HCT116 (cell line): ENCODE data around the gene SPOP. TPM values are rescaled to one million over a fixed set of nuclear protein-coding genes. Genes with fewer than 3 reads are reported as not detected.

Source experiments
- ATAC-seq: fragments of 200-7000 bp; cut with Tn5 transposase; 2 replicates; pipeline ENCODE4 v1.9.1; 2020; ENCODE audit warnings: mild to moderate bottlenecking, moderate library complexity
- BruUV-seq: library from RNA; stranded (reverse); fragments of 400-500 nt; replicated peaks from 2 replicates; lab custom pipeline; 2021; lab: Mats Ljungman, UMichigan
- CTCF ChIA-PET: fragments of 300-600 bp; sonication (Branson Sonifier 250); formaldehyde crosslinking; loops from one replicate; lab custom pipeline; 2021; ENCODE audit warnings: antibody characterized with exemption; lab: Charles Lee
- POLR2A ChIA-PET: fragments of 300-600, 350-600 bp; sonication (Branson Sonifier 250); formaldehyde crosslinking; loops from one replicate; lab custom pipeline; 2021; ENCODE audit warnings: antibody characterized with exemption; lab: Charles Lee
- RAD21 ChIA-PET, 2 experiments: fragments of 300-600 bp; sonication (Branson Sonifier 250); formaldehyde crosslinking; loops; one replicate each; lab custom pipeline; 2023; ENCODE audit warnings: low total read pairs in 2 of 2; ENCODE audit not compliant: uncharacterized antibody in 2 of 2, unreplicated experiment in 2 of 2, low non-redundant PET in 1 of 2; lab: Charles Lee
- DNase-seq: peaks from one replicate; pipeline ENCODE4 v3.0.0-alpha.2; 2010; ENCODE audit warnings: low read depth, low spot score
- H2AFZ ChIP-seq: fragments of 200-600 bp; shearing (Covaris generic), sonication (generic); 2 replicates; pipeline ENCODE4 v1.6.1; 2017; ENCODE audit warnings: low read depth, mixed run types, mixed read lengths, antibody characterized with exemption, low read length; ENCODE audit not compliant: poor library complexity, severe bottlenecking
- H3K27ac ChIP-seq: 2 replicates; pipeline ENCODE4 v1.5.1; 2012; ENCODE audit warnings: low read depth, low read length
- H3K27me3 ChIP-seq: fragments of 200-600 bp; sonication (generic); 2 replicates; pipeline ENCODE4 v1.6.1; 2016; ENCODE audit warnings: mixed run types, low read length, mixed read lengths; ENCODE audit not compliant: insufficient read depth
- H3K36me3 ChIP-seq, 2 experiments: fragments of 200-500 bp in 1 of 2; fragments of 200-600 bp in 1 of 2; sonication (Bioruptor generic) in 1 of 2; sonication (generic) in 1 of 2; 2 replicates each; pipeline versions ENCODE4 v1.5.1 to v1.6.1; 2014 to 2016; ENCODE audit warnings: low read length in 2 of 2, inconsistent platforms in 1 of 2, mixed read lengths in 1 of 2, mixed run types in 1 of 2; ENCODE audit not compliant: insufficient read depth in 2 of 2, control insufficient read depth in 1 of 2
- H3K4me1 ChIP-seq, 2 experiments: fragments of 200-600 bp in 1 of 2; sonication (generic) in 1 of 2; 2 replicates each; pipeline versions ENCODE4 v1.5.1 to v1.6.1; 2012 to 2017; ENCODE audit warnings: low read length in 2 of 2, inconsistent platforms in 1 of 2, mild to moderate bottlenecking in 1 of 2, mixed read lengths in 1 of 2, mixed run types in 1 of 2, moderate library complexity in 1 of 2; ENCODE audit not compliant: insufficient read depth in 2 of 2, control insufficient read depth in 1 of 2
- H3K4me2 ChIP-seq: fragments of 200-600 bp; sonication (generic); 2 replicates; pipeline ENCODE4 v1.6.1; 2017; ENCODE audit warnings: mixed run types, low read length, mixed read lengths
- H3K4me3 ChIP-seq, 2 experiments: fragments of 200-600 bp in 1 of 2; sonication (generic) in 1 of 2; replicated peaks in 1 of 2; 2 replicates each; pipeline ENCODE4 v1.5.1; 2011 to 2016; ENCODE audit warnings: low read length in 2 of 2, control low read depth in 1 of 2, low read depth in 1 of 2, mild to moderate bottlenecking in 1 of 2, mixed read lengths in 1 of 2, mixed run types in 1 of 2
- H3K79me2 ChIP-seq: fragments of 200-600 bp; sonication (generic); 2 replicates; pipeline ENCODE4 v1.6.1; 2017; ENCODE audit warnings: mild to moderate bottlenecking, mixed run types, low read length, moderate library complexity, mixed read lengths; ENCODE audit not compliant: insufficient read depth
- H3K9ac ChIP-seq: fragments of 200-600 bp; sonication (generic); 2 replicates; pipeline ENCODE4 v1.6.1; 2016; ENCODE audit warnings: low read length, mixed read lengths
- H3K9me2 ChIP-seq: fragments of 200-600 bp; sonication (generic), shearing (Covaris generic); 2 replicates; pipeline ENCODE4 v1.6.1; 2017; ENCODE audit warnings: mixed run types, mild to moderate bottlenecking, moderate library complexity; ENCODE audit not compliant: insufficient read depth
- H3K9me3 ChIP-seq, 2 experiments: fragments of 200-500 bp in 1 of 2; fragments of 200-600 bp in 1 of 2; sonication (Bioruptor generic) in 1 of 2; sonication (generic) in 1 of 2; 2 replicates each; pipeline ENCODE4 v1.6.1; 2014 to 2017; ENCODE audit warnings: low read length in 2 of 2, mixed read lengths in 2 of 2, inconsistent platforms in 1 of 2, low read depth in 1 of 2, mild to moderate bottlenecking in 1 of 2, mixed run types in 1 of 2, moderate library complexity in 1 of 2; ENCODE audit not compliant: control insufficient read depth in 1 of 2, insufficient read depth in 1 of 2
- H4K20me1 ChIP-seq: fragments of 200-600 bp; sonication (generic), shearing (Covaris generic); 2 replicates; pipeline ENCODE4 v1.6.1; 2017; ENCODE audit warnings: mixed run types, mild to moderate bottlenecking, moderate library complexity; ENCODE audit not compliant: insufficient read depth
- CBX3 ChIP-seq: IDR thresholded peaks from 2 replicates; pipeline ENCODE4 v1.6.1; 2012; ENCODE audit warnings: low read depth
- CEBPB ChIP-seq: IDR thresholded peaks from 2 replicates; pipeline ENCODE4 v1.6.1; 2012; ENCODE audit warnings: low read depth
- EGR1 ChIP-seq: IDR thresholded peaks from 2 replicates; pipeline ENCODE4 v1.6.1; 2012; ENCODE audit warnings: low read depth
- POLR2A ChIP-seq: IDR thresholded peaks from 2 replicates; pipeline ENCODE4 v1.7.0; 2011; ENCODE audit warnings: borderline replicate concordance; ENCODE audit not compliant: insufficient read depth, insufficient read length; ENCODE audit errors: extremely low read depth
- ZNF274 ChIP-seq: fragments of 200-500 bp; sonication (Bioruptor generic); IDR thresholded peaks from 2 replicates; pipeline ENCODE4 v1.6.1; 2014; ENCODE audit warnings: mild to moderate bottlenecking, low read depth, low read length, inconsistent platforms
- intact Hi-C: fragments of 100-400 bp; cut with micrococcal nuclease; formaldehyde crosslinking; loops from 2 replicates; pipeline ENCODE4 v1.10.0; 2022
- total RNA-seq: library from RNA; stranded (reverse); gene quantifications from one replicate; pipeline ENCODE4 v1.2.1, GENCODE V29; 2021; ENCODE audit not compliant: unreplicated experiment
- TF ChIP-seq, protein P1 (sequence below): IDR thresholded peaks from 2 replicates; pipeline ENCODE4 v1.6.1; 2012; ENCODE audit warnings: low read depth
- TF ChIP-seq, protein P2 (sequence below): IDR thresholded peaks from 2 replicates; pipeline ENCODE4 v1.6.1; 2012

The SPOP gene
- total RNA-seq, 1 experiment from 2014 or later: 85.1 TPM

DNA sequence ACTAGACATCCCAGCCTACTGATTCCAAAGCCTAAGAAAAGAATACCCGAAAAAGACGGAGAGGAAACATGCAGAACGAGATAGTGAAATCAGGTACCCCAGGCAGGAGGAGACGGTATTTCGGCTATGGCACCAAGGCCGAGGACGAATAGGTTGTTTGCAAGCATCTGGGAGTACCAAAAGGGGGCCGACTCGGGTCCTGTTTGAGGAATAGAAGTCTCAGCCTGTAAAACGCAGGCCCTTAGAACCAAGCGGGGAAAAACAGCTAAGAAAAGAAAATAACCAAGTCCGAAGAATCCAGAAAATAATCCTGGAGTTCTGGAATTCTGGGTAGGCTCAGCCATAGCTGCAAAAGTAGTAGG is 29.3 kb upstream of the SPOP start:
- no peaks in the 10 kb centered on the region for H4K20me1 ChIP-seq
- H3K27me3 ChIP-seq: no peaks in the 10 kb centered on the region
- ChIA-PET RAD21 (interaction anchor here (0.8 to 1.5 kb wide), 2 partner anchors 139 to 290 kb away, joined by 5 to 8 read pairs; no protein-coding TSS in a partner anchor), CTCF (interaction anchor here (1.1 to 4.0 kb wide), 12 partner anchors 10 to 290 kb away, joined by 3 to 63 read pairs (median 8); partner anchors contain the start of genes FAM117A, KAT7 and SPOP), POLR2A (interaction anchor here (0.6 to 4.7 kb wide), 8 partner anchors 9 to 369 kb away, joined by 3 to 30 read pairs (median 8); partner anchors contain the start of genes FAM117A, KAT7 and SPOP)
- no peak overlapping the region for H2AFZ ChIP-seq
- H3K9me3 ChIP-seq: no peaks in the 10 kb centered on the region
- BruUV-seq: no TSS peak
- H3K79me2 ChIP-seq: peaks cover 27% of the 10 kb centered on the region
- no peaks in the 10 kb centered on the region for H3K9me2 ChIP-seq
- H3K36me3 ChIP-seq: peaks cover 34 to 35% of the 10 kb centered on the region in 2 experiments
- ATAC-seq (no peak), DNase-seq (no peak)
- H3K27ac ChIP-seq: peak overlapping the region; percentile 77
- intact Hi-C loops: loop anchor here (5.0 to 10.0 kb wide), 3 partner anchors 135 to 392 kb away; no protein-coding TSS in a partner anchor
- peaks cover 16 to 21% of the 10 kb centered on the region in 2 experiments for H3K4me1 ChIP-seq
- H3K9ac ChIP-seq: peak overlapping the region; percentile 85
- H3K4me2 ChIP-seq: peak overlapping the region; percentile 92
- H3K4me3 ChIP-seq: peak overlapping the region; percentile 85 to 92
- TF ChIP-seq, protein P1, sequence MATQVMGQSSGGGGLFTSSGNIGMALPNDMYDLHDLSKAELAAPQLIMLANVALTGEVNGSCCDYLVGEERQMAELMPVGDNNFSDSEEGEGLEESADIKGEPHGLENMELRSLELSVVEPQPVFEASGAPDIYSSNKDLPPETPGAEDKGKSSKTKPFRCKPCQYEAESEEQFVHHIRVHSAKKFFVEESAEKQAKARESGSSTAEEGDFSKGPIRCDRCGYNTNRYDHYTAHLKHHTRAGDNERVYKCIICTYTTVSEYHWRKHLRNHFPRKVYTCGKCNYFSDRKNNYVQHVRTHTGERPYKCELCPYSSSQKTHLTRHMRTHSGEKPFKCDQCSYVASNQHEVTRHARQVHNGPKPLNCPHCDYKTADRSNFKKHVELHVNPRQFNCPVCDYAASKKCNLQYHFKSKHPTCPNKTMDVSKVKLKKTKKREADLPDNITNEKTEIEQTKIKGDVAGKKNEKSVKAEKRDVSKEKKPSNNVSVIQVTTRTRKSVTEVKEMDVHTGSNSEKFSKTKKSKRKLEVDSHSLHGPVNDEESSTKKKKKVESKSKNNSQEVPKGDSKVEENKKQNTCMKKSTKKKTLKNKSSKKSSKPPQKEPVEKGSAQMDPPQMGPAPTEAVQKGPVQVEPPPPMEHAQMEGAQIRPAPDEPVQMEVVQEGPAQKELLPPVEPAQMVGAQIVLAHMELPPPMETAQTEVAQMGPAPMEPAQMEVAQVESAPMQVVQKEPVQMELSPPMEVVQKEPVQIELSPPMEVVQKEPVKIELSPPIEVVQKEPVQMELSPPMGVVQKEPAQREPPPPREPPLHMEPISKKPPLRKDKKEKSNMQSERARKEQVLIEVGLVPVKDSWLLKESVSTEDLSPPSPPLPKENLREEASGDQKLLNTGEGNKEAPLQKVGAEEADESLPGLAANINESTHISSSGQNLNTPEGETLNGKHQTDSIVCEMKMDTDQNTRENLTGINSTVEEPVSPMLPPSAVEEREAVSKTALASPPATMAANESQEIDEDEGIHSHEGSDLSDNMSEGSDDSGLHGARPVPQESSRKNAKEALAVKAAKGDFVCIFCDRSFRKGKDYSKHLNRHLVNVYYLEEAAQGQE: no peak
- TF ChIP-seq EGR1 (0 out of 2 replicates have a peak, but pooled peaks have one; percentile 10), CBX3 (no peak)

DNA sequence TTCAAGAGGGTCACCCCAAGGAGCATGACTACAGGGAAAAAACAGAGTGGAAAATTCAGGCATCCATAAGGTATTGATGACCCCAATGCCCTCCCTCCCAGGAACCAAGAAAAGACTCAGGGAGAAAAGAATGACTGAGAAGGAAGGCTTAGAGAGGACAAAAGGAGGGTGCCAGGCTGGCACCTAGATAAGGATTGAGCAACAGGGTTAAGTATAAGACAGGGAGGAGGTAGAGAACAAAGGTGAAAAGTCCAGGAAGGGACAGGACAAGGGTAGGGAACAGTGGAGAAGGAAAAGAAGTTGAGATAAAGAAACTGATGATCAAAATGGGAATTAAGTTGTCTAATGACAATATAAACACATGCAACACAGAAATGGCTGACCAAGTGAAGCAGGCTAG is 27.4 kb upstream of the SPOP start:
- POLR2A ChIA-PET: no interaction called here
- H3K36me3 ChIP-seq: peaks cover 47 to 51% of the 10 kb centered on the region in 2 experiments
- CTCF ChIA-PET: interaction anchor here (1.5 to 3.4 kb wide), 3 partner anchors 136 to 292 kb away, joined by 5 to 36 read pairs (median 13); no protein-coding TSS in a partner anchor
- RAD21 ChIA-PET: no interaction called here
- H3K9me2 ChIP-seq: no peaks in the 10 kb centered on the region
- intact Hi-C loops: loop anchor here (2.0 to 10.0 kb wide), 4 partner anchors 136 to 390 kb away; no protein-coding TSS in a partner anchor
- H3K4me2 ChIP-seq: no peak overlapping the region
- TF ChIP-seq, protein P1: no peak
- TF ChIP-seq CEBPB (no peak), POLR2A (no peak), ZNF274 (no peak), EGR1 (no peak), CBX3 (no peak)
- TF ChIP-seq, protein P2, sequence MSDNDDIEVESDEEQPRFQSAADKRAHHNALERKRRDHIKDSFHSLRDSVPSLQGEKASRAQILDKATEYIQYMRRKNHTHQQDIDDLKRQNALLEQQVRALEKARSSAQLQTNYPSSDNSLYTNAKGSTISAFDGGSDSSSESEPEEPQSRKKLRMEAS: no peak
- no peak overlapping the region for H2AFZ ChIP-seq
- no peaks in the 10 kb centered on the region for H3K27me3 ChIP-seq
- DNase-seq (no peak), ATAC-seq (no peak)
- H3K4me3 ChIP-seq: no peak overlapping the region
- no TSS peak for BruUV-seq
- H3K9ac ChIP-seq: no peak overlapping the region
- no peaks in the 10 kb centered on the region for H3K9me3 ChIP-seq
- H3K27ac ChIP-seq: no peak overlapping the region
- H4K20me1 ChIP-seq: no peaks in the 10 kb centered on the region
- H3K4me1 ChIP-seq: peaks cover 16 to 21% of the 10 kb centered on the region in 2 experiments
- peaks cover 27% of the 10 kb centered on the region for H3K79me2 ChIP-seq
